OCI-LY7 (cell line): ENCODE results near the gene HMGXB4.

Experiments
- CTCF ChIP-seq: fragments of 200-600 bp; sonication (generic); conservative IDR thresholded peaks from 2 replicates; pipeline ENCODE4 v1.5.1; 2014; ENCODE audit warnings: mild to moderate bottlenecking, antibody characterized with exemption, low read length, moderate library complexity, mixed read lengths
- EZH2phosphoT487 ChIP-seq: fragments of 200-600 bp; sonication (generic); IDR thresholded peaks from 2 replicates; pipeline ENCODE4 v1.6.1; 2018; ENCODE audit warnings: low read depth, borderline replicate concordance, mild to moderate bottlenecking, mixed run types, antibody characterized with exemption, low read length, moderate library complexity, mixed read lengths

- TF ChIP-seq CTCF (no peak), EZH2phosphoT487 (no peak)
Observed at GRCh38 chr22:35217527-35217926, 39.8 kb upstream of the HMGXB4 start.
